NCI-H1417 treated with DMSO at 0.1 percent for 48 hours (cell line): Measurements from ENCODE around the gene EID2.

Experiments used
- DNase-seq: peaks from one replicate; lab custom pipeline; 2025; lab: John Stamatoyannopoulos, UW

Gene EID2, protein sequence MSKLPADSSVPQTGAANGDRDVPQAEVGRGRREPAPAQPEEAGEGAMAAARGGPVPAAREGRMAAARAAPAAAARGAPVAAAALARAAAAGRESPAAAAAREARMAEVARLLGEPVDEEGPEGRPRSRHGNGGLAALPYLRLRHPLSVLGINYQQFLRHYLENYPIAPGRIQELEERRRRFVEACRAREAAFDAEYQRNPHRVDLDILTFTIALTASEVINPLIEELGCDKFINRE

DNA sequence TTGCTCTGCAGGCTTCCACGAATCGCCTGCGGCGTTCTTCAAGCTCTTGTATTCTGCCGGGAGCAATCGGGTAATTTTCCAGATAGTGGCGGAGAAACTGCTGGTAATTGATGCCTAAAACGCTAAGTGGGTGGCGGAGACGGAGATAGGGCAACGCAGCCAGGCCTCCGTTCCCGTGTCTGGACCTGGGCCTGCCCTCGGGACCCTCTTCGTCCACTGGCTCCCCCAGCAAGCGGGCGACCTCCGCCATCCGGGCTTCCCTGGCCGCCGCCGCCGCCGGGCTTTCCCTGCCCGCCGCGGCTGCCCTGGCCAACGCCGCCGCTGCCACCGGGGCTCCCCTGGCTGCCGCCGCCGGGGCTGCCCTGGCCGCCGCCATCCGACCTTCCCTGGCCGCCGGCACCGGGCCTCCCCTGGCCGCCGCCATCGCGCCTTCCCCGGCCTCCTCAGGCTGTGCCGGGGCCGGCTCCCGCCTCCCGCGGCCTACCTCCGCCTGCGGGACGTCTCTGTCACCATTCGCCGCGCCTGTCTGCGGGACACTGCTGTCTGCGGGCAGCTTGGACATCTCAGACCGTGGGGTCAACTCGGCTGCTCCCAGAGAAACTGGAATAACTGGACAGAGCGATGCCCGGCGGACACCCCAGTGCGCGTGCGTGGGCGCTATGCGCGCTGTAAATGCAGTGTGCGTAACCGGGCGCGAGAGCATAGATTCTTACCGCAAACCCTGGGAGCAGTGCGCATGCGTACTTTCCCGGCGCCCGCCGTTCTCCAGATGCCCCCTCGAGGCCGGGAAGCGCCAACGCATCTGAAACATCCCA lies at the start of gene EID2:
TSS of gene EID2 (minus strand) at position 644 of the 815 bp plus-strand sequence. CDS start at position 562, 82 bp downstream.
- peak; percentile 67 for DNase-seq

DNA sequence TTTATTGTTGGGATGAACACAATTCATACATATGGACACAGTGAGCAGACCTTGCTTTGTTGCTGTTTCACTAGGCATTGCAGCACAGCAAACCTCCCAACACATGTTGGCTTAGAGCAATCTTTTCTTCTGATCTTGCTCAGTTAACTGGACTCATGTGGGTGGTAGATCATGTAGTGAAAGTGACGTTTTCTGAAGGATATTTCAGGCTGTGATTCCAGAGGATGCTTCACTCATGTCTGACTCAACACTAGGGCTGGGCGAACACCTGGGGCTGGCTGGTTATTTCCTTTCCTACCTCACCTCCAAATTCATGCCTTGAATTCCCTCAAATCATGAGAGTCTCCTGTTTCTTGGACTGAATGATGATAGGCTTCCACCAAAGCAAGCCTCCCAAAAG lies 48.1 kb upstream of the EID2 start:
- DNase-seq: no peak

DNA sequence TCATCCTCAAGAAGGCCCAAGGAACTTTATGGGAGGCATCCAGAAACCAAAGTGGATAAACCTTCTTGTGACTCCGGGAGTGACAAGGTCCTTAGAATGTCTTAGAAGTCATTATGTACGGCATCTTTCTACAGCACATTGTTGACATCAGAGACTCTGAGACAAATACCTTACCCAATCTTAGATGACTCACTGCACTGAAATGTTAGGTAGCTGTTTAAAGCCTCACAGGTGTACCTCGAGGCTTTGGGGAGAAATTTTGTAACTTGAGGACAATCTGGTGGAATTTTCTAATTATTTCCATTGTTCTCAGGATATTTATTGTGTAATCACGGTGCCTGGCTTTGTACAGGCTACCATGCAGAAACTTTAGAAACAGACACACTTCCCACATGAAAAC lies 47.5 kb upstream of the EID2 start:
- DNase-seq: no peak

DNA sequence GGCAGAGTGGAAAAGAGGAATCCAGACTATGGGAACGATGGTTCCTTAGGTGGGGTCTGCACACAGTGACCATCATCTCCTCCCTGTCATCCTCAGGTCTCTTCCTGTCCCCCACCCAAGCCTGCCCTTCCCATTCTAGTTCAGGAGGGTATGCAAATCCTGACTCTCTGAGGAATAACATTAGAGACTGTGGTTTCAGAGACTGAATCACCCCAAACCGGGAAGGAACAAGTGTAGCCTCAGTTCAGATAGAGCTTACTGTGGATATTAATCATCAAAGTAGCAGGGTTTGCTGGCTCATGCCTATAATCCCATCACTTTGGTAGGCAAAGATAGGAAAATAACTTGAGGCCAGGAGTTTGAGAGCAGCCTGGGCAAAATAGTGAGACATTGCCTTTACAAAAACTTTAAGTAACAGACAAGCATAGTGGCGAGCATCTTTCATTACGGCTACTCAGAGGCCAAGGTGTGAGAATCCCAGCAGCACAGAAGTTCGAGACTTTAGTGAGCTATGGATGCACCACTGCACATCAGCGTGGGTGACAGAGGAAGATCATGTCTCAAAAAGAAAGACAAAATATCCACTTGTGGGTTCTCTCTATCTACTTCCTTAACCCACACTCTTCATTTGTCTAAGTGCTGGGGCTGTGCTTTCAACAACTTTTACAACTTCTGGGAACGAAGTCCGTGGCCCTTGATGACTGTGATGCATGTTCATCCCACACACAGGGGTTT lies 43.1 kb upstream of the EID2 start:
- DNase-seq: no peak

DNA sequence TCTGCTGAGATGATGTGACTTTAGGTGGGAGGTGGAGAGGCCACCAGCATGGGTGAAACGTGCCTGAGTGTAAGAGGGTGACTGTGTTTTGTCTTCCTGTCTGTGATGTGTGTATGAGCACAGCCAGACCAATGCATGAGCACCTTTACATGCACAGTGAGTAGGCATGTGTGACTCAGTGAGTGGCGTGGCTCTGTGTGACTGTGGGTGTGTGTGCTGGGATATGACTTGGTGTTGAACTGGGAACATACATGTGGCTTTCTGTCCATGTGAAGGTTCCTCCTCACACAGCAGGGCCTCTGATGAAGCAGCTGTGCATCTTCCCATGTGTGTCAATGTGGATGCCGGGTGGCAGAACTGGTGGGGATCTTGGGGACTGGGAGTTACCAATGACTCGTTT lies 42.5 kb upstream of the EID2 start:
- DNase-seq: no peak

DNA sequence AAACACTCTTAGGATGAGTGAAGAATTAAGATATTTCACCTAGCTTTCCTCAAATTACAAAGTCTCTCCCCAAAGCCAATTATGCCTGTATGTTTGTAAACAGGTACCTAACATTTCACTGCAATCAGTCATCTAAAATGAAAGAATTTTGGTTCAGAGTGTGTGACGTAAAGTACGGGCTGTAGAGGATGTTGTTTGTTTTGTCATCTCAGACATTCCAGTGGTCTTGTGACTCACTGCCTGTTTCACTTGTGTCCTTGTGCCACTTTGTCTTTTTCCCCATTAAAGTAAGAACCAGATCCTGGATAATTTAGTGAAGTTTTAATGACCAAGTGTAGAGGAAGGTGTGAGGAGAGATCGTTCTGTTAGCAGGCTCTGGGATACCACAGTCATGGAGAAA lies 28.6 kb upstream of the EID2 start:
- DNase-seq: no peak

DNA sequence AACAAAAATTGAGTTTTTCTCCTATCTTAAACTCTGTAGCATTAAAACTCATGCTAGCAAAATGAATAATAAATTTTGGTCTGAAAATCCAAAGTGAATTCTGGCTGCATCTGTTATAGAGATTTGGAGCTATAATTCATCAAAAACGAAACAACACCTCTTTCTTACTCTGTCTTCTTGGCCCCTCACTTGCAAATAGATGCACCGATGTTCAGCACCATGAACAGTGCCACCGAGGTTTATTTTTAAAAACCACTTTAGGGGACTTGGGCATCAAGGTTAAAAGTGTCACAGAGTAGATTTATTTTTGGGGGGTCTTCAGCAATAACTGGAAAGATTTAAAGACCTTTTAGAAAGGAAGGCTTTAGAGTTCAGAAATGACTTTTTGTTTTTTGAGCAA lies 26.1 kb upstream of the EID2 start:
- DNase-seq: no peak

DNA sequence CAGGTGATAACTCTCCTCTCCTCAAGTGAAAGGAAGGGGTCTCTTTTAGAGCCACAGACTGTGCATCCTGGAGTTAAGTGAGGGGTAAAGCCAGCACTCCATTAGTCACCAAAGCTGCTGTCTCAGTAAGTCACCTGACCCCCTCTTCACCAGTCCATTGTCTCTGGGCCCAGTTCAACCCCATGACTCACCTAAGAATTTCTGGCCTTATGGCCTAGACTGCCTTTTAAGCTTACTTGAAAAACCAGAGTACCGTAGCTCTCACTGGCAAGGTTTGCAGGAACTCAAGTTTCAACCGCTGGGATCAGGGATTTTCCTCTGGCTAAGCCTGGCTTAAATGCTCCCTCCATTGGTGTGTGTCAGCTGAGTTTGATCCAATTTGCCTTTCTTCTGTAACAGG lies 23.4 kb upstream of the EID2 start:
- DNase-seq: no peak

DNA sequence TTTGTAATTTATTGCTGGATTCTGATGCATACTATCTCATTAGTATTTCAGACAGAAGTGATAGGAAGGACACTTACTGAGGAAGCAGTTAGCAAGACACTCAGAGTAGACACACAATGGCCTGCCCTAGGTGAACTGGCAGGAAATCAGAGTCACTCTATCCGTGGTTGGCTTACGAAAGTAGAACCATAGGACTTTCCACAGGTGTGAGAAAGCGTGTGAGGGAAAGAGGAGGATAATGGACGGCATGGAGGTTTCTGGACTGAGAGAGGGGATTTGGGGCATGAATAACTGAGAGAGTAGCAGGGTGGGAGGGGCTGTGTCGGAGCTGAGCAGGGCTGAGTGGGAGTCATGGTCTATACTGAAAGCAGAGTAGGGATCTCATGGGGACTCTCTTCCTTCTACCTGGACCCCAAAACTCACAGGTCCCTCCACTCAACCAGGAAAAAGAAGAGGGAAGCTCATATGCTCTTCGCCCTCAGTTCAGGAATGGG lies 18.7 kb upstream of the EID2 start:
- DNase-seq: no peak

DNA sequence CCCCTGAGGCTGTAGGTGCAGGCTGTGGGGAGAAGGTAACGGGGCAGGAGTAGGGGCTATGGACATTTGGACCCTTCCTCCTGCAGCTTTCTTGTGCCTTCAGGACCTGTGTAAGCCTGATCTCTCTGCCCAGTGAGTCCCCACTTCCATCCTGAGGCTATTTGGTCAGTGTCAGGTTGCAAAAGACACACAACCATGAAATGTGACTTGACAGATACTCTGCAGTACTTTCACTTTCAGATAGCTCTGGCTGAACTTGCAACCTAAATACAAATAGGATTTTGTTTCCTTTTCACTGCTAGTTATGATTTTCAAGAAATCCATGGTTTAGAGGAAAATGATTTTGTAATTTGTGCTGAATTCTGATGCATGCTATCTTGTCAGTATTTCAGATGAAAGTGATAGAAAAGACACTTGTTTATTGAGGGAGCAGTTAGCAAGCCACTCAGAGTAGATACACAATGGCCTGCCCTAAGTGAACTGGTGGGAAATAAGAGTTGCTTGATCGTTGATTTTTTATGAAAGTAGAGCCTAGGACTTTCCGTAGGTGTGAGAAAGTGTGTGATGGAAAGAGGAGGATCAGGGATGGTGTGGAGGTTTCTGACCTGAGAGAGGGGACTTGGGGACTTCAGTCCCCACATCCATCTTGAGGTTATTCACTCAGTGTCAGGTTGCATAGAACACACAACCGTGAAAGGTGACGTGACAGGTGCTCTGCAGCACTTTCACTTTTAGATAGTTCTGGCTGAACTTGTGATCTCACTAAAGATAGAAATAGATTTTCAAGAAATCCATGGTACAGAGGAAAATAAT lies 18.1 kb upstream of the EID2 start:
- DNase-seq: no peak

DNA sequence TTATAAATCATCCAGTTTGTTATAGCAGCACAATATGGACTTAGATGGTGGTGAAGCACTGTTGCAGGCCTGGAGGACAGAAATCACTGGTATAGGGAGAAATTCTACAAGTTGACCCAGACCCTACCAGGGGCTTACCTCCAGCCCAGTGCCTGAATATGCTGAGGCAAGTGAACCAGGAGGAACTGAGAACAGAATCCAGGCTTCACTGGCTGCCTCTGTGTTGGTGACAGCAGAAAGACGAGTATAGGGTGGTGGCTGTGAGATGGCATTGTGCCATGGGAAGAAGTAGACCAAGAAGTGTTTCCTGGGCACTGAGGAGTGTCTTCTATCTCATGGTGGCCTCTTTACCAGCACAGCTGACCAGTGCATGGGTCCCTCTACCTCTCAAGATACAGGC lies 15.9 kb upstream of the EID2 start:
- no peak for DNase-seq

DNA sequence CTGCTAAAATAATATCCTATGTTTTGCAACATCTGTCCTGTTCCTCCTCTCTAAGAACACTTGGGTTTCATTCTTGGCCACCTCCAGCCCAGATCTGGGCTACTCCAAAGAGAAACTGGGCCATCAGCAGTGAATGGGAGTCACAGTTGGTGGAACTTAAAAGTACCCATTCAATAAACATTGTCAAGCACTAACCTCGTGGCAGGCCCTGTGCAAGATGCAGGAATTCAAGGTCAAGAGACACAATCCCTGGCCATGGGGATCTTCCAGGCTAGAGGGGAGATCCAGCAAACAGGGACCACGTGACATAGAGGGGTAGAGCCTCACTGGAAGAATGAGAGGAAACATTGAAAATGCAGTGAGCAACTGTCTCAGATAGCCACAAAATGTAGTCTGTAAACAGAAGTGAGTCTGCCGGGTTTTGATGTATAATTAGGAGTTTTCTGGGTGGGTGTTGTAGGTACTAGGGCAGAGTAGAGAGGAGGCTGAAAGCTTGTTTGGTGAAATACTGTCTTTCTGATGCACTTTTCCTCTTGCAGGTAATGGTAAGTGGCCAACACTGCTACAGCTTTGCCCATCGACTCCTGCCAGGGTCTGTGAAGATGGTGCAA lies 14.8 kb upstream of the EID2 start:
- no peak for DNase-seq

DNA sequence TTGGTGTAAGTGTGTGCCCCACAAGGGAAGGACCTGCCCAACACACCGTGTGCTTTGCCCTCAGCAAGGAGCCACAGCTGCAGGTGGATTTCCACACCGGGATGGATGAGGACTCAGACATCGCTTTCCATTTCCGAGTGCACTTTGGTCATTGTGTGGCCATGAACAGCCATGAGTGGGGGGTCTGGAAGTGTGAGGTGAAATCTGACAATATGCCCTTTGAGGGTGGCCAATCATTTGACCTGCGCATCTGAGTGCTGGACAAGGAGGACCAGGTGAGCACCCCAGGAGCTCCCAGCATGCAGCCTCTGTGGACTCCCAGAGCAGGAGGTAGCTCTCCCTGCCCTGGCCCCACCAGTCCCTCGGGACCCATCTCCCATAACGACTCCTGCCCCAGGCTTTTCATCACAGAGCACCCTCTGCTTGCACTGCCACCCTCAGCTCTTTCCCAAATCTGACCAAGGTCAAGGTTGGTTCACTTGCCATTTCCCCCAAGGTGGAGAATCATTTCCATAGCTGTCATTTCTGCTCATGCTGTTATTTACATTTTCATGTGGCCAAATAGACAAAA lies 13.2 kb upstream of the EID2 start:
- no peak for DNase-seq

DNA sequence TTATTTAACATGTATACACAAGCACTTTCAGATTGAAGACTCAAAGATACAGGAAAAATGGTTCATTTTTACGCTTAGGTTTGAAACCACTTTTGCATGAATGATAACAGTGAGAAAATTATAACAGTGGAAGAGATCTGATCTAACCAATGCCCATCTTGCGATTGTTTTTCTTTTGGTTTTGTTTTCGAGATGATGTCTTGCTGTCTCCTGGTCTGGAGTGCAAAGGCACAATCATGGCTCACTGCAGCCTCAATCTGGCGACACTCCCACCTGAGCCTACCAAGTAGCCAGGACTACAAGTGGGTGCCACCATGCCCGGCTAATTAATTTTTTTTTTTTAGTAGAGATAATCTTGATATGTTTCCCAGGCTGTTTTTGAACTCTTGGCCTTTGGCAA lies 10.2 kb upstream of the EID2 start:
- DNase-seq: no peak

DNA sequence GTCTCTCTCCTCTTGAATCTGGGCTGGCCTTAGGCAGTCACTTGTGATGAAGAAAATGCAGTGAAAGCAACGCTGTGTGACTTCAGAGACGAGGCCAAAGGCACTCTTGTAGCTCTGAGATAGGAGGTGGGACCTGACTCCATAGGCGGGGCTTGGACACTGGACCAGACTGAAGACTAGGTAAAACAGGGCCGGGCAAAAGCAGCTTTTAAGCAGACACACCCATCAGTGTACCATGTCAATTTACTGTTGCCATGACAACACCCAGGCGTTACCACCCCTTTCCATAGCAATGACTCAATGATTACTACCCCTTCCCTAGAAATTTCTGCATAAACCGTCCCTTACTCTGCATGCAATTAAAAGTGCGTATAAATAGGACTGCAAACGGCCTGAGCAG lies 6.6 kb upstream of the EID2 start:
- DNase-seq: no peak

DNA sequence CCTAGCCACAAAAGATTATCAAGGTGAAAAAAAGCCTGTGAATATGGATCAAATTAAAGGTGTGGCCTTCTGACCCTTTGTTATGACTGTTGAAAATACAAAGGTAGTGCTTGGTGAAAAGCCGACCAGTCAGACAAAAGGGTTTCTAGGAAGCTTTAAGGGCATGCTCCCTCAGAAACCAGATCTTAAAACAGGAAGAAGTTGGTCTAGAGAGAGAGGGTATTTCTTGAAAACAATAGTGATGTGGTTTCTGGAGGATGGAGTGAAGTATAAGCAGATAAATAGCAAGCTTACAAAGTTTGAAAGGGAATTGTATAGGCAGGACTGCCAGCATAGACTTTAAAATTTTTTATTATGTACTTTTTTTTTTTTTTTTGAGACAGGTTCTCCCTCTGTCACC lies 5.0 kb upstream of the EID2 start:
- no peak for DNase-seq

DNA sequence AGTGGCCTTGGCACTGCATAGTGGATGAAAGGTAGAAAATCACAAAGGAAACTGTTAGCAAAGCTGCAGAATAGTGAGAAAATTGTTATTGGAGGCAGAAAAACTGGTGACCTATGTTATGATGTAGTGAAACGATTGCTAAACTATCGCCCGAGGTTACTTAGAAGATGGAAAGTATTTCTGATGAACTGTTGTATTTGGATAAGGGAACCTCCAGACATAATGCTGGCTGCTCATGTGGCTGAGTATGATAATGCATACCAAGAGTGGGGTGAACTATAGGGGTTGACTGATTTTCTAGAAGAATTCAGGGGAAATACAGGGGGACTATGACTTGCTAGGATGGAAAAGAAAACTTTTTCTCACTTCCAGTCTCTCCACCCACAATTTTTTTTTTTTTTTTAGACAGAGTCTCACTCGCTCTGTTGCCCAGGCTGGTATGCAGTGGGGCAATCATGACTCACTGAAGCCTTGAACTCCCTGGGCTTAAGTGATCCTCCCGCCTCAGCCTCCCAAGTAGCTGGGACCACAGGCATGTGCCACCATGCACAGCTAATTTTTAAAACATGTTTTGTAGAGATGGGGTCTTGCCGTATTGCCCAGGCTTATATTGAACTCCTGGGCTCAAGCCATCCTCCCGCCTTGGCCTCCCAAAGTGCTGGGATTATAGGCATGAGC lies 4.4 kb upstream of the EID2 start:
- no peak for DNase-seq

DNA sequence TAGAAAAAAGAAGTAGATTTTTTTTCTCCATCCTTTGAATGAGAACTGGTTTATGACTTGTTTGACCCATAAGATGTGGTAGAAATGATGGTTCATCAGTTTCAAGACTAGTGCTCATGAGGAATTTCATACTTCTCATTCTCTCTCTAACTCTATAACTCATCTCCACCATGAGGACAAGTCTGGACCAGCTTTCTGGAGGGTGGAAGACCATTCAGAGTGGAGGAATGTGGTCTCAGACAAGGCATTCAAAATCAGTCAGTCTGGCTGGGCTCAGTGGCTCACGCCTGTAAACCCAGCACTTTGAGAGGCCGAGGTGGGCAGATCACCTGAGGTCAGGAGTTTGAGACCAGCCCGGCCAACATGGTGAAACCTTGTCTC lies 3.5 kb upstream of the EID2 start:
- no peak for DNase-seq

DNA sequence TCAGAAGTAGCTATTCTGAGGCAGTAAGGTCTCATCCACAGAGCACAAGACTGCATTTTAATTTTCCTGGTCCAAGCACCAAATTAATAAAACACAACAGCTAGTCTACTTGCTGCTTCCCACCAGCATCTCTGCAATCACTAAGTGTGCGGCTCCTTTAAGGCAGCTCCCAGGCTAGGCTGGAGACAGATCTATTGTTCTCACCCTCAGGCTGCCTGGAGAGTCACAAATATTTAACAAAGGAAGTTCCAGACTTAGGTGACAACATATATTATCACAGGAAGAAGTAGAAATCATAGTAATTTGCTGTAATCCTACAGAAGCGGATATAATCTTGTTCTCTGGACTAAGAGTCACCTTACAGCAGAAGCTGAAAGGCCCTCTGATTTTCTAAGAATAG lies 2.2 kb upstream of the EID2 start:
- DNase-seq: no peak

DNA sequence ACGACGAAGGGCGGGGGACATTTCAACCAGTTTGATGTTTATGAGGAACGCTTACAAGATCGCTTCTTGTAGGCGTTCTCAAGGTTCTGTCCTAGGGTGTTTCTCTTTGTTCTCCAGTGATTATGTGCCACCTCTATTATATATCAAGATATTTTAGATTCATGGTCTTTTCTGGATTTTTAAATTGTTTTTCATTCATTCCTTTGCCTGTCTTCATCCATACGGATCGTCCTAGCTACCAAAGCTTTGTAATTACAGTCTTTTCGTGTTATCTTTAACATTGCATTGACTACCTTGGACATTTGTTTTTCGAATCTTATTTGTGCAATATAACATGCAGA lies 342 bp upstream of the EID2 start:
- DNase-seq: no peak

DNA sequence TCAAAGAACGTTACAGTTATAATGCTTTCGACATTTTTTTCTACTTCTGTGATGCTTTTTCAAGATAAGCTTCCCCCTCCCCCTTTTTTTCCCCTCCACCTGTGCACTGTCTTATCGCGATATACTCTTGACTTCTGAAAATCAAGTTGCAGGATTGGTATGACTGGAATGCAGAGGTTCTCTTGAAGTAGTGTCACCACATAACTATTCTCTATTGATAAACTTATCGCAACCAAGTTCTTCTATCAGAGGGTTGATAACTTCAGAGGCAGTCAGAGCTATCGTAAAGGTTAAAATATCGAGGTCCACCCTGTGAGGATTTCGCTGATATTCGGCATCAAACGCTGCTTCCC lies 820 bp downstream of the EID2 start:
- DNase-seq: no peak
